NCI-H446 (cell line): ENCODE measurements around the gene NELFB.

Experiments used
- DNase-seq, 2 experiments: peaks; one replicate each; lab custom pipeline; 2025; lab: John Stamatoyannopoulos, UW

NELFB gene

DNA sequence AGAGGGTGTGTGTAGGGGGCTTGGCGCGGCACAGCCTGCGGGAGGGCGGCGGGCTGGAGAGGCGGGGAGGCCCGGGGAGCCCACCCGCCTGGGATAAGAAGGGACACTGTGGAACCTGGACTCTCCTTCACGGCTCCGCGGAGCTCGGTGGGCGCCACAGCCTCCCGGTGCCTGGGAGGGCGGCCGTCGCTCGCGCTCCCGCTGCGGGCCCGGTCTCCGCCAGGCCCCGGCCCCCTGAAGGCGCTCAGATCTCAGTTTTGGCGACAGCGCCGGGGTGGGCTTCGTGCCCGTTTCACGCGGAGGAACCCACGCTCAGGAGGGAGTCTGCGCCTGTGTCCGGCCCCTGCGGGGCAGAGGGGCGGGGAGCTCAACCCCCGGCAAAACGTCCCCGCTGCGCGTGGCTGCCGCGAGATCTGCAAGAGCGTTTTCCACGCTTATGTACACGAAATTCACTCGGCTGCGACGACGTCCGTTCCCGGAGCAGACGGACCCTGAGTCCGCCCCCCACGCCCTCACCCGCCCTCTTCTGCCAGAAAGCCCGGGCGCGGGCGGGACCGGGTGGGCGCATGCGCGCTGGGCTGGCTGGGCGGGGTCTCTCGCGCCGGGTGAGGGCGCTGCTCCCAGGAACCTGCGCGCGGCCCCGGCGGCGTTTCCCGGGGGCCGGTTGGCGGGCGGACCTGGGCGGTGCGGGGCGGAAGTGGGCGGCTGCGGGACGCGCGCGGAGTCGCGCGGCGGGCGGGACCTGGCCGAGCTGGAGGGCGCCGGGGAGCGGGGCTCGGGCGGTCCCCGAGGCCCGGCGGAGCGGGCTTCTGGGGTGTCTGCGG, at the start of gene NELFB:
TSS of gene NELFB (plus strand) at position 704 of the 824 bp plus-strand sequence.
- DNase-seq, result peak; percentile 29 to 80

DNA sequence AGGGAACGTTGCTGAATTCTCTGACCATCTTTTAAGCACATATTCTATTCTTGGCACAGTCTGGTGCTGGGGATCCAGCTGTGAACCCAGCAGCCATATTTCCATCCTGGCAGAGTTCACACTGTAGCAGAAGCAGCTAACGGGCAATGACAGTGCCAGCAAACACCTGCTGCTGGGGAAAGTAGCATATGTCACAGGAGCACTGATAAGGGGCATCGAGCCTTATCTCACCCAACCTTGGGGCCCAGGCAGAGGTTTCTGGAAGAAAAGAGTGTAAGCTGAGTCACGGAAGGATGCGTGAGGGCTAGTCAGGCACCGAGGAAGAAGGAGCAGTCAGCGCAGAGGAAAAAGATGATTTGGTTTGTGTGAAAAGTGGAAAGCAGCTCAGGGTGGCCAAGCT, 48.5 kb upstream of the NELFB start:
- no peak for DNase-seq

DNA sequence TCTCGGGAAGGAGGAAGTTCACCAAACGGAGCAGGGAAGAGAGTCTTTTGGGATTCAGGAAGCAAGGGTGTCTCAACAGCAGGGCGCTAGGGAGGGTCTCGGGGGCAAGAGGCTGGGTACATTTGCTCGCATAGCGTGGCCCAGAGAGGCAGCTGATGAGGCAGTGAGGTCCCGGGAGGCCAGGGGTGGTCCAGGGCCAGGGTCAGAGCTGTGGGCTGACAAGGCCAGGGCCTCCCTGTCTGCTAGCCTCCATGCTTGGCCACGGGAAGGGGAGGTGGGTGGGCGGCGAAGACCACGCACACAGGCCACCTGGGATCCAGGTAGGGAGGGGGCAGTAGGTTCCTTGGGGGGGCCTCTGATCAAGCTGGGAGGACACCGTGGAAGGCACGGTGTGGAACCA, 43.6 kb upstream of the NELFB start:
- DNase-seq, result no peak

DNA sequence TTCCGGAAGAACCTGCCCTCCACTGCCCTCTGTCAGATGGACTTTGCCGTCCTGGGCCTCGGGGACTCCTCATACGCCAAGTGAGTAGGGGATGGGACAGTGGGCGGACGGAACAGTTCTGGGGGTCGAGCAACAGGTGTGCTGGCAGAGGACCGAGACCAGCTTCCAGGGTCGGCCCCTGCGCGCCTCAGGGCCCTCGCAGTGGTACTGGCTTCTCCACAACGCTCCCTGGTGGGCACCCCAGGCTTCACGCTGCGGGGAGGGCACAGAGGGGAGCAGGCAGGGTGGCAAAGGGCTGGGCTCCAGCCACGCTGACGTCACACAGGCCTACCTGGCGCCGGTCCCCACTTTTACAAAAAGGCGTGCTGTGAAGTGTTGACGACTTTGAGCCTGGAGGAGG, 42.6 kb upstream of the NELFB start:
- DNase-seq, result no peak

DNA sequence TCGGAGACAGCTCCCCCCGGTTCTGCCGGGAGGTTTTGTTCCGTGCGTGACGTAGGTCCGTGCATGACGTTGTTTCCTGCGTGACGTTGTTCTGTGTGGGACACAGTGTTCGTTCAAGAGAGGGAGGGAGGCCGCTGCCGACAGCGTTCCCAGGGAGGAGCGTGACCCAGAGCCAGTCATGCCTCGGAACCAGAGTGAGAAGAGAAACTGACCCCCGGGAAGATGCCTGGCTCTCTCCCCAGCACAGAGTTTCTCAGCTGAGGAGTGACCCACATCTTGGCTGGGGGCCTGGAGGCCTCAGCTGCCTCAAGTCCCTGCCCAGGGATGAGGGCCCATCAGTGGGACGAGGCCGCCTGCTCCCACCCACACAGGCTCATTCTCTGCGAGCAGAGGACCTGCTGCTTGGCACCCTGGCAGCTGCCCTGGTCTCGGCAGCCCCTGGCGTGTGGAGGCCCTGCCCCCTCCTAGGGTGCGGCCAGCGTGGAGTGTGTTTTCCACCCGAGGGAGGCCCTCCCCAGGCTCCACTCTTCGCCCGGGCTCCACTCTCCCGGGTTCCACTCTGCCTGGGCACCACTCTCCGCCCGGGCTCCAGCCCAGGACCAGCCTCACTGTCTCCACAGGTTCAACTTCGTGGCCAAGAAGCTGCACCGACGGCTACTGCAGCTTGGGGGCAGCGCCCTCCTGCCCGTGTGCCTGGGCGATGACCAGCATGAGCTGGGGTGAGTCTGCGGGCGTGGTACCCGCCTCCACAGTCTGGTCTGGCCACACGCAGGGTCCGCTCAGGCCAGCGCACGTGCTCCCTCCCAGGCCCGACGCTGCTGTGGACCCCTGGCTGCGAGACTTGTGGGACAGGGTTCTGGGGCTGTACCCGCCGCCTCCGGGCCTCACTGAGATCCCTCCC, 41.7 kb upstream of the NELFB start:
- DNase-seq, result no peak

DNA sequence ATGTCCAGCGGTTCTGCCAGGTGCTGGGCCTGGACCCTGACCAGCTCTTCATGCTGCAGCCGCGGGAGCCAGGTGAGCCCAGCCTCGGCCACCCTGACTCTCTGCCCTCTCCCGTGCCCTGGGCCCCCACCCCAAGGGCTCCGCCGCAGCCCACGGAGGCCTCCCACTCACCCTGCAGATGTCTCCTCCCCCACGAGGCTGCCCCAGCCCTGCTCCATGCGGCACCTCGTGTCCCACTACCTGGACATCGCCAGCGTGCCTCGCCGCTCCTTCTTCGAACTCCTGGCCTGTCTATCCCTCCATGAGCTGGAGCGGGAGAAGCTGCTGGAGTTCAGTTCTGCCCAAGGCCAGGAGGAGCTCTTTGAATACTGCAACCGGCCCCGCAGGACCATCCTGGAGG, 40.5 kb upstream of the NELFB start:
- DNase-seq, result no peak

DNA sequence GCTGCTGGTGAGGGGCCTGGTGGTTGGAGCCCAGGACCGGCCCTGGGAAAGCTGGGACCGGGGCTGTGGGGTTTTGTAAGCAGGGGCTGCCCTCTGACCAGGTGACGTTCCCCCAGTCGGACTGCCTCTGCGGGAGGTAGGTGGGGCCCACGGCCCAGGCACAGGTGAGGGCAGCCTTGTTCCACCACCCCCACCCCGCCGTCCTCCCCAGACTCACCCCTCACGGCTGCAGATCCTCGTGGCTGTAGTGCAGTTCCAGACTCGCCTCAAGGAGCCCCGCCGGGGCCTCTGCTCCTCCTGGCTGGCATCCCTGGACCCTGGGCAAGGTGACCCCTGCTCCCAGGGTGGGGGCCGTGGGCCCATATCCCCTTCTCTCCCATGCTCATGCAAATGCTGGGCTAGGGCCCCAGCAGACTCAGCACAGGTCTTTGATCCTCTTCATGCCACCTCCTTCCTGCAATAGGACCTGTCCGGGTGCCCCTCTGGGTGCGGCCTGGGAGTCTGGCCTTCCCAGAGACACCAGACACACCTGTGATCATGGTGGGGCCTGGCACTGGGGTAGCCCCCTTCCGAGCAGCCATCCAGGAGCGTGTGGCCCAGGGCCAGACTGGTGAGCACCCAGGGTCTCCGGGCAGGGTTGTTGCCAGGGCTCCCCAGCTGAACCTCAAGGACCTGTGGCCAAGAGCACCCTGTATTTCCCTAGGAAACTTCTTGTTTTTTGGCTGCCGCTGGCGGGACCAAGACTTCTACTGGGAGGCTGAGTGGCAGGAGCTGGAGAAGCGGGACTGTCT, 39.7 kb upstream of the NELFB start:
- DNase-seq, result no peak

DNA sequence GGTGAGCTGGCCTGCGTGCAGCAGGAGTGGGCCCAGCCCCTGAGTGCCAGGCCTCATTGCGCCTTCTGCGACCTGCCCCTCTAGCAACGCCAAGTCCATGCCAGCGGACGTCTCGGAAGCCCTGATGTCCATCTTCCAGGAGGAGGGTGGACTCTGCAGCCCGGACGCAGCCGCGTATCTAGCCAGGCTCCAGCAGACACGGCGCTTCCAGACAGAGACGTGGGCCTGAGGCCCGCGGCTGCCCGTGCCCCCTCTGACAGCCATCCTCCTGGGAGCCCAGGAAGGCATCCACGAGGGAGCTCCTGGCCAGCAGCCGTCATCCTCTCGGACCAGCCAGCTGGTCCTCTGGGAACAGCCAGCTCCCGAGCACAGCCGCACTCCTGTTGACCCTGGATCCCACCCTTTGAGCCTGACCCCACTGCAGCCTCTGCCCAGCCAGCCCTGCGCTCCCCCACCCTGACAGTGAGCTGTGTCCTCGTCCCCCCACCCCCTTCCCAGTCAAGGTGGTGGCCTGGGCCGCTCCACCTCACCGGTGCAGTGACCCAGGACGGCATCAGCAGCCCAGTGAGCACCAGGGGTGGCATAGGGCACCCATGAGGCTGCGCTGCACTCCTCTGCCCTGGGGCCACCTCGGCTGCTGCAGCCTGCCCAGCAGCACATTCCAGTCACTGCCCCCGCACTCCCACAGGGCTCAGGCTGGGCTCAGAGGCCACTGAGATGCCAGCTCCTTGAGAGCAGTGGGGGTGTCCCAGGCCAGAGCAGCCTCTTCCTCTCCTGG, 38.8 kb upstream of the NELFB start:
- DNase-seq, result no peak

DNA sequence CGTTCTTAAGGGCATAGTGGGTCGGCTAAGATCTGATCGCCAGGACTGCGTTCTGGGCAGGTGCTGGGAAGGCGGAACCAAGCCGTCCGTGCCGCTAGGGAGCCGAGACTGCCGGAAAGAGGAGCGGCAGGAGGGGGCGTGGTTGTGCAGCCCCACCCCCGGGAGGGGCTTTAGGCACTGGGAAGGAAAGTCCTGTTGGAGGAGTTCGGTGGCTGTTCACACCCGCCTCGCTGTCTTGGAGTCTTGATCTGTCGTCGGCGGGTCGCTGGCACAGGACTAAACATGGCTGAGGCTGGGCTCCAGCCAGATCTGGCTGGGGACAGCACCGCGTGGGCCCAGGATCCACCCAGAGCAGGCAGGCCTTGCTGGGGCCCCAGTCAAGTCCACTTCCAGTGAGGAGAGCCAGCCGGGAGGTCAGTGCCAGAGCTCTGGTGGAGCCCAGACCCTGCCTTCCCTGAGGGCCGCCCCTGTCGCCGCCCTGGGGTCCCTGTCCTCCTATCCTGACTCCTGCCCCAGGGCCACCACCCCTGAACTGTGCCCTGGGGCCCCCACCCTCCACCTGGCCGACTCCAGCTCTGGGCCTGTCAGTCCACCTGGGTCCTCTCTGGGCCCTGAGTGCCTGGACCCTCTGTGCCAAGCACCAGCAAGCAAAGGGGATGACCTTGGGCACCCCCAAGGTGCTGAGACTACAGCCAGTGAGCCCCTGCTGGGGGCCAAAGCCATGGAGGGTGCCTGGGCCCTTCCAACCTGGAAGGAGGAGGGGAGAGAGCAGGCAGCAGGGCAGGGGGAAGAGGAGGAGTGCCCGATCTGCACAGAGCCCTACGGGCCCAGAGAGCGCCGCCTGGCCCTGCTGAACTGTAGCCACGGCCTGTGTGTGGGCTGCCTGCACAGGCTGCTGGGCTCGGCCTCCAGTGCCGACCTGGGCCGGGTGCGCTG, 37.6 kb upstream of the NELFB start:
- DNase-seq, result no peak

DNA sequence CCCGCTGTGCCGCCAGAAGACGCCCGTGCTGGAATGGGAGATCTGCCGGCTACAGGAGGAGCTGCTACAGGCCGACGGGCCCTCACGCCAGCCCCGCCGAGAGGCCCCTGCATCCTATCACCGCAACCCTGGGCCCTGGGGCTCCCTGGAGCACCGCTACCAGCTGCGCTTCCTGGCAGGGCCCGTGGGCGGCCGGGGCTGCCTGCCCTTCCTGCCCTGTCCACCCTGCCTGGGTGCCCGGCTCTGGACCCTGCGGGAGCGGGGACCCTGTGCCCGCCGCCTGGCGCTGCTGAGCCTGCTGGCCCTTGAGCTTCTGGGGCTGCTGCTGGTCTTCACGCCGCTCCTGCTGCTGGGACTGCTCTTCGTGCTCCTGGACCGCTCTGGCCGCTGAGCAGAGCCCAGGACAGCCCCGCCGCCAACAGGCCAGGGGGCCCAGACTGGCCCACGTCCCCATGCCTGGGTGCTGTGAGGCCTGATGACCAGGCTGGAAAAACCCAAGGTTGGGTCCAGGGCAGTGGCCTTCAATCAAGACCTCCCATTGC, 36.8 kb upstream of the NELFB start:
- no peak for DNase-seq

DNA sequence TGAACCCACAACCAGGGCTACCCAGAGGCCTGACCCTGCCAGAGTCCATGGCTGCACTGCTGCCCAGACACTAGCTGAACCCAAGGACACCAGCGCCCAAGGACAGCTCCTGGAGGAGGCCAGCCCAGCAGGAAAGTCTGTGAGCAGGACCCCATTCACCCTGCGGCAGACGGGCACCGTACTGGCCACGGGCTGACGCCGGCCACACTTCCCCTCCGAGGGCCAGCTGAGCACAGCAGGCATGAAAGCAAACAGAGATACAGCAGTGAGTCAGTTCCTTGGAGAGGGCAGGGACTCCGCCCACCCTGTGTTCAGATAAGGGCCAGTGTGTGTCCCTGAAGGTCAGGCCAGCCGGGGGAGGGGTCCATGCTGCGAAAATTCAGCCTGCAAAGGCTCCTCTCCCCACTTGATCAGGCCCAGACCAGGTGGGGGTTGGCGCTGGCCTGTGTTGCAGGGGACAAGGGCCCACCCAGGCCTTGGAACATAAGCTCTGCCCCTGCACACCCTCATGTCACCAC, 36.3 kb upstream of the NELFB start:
- DNase-seq, result no peak

DNA sequence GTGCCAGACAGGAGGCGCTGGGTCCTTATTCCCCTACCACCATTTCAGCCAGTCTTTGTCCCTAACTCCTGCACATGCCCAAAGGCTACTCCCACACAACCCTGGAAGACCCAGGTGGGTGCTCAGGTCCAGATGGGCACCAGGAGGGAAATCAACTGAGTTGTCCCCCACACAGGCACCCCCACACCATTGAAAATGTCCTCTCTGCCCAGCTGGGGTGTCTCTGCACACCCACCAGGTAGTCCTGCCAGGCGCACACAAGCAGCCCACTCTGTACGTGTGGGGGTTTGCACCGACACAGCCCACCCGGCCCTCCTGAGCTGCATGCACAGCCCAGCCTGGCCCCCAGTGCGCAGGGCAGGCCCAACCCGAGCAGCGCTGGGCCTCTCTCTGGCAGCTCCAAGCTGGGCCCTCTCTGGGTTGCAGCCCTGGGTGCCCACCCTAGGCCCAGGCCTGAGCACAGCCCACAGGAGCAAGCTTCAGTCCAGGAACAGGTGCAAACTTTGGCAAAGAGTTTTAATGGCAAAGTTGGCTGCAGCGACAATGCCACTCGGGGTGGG, 35.3 kb upstream of the NELFB start:
- DNase-seq, result no peak

DNA sequence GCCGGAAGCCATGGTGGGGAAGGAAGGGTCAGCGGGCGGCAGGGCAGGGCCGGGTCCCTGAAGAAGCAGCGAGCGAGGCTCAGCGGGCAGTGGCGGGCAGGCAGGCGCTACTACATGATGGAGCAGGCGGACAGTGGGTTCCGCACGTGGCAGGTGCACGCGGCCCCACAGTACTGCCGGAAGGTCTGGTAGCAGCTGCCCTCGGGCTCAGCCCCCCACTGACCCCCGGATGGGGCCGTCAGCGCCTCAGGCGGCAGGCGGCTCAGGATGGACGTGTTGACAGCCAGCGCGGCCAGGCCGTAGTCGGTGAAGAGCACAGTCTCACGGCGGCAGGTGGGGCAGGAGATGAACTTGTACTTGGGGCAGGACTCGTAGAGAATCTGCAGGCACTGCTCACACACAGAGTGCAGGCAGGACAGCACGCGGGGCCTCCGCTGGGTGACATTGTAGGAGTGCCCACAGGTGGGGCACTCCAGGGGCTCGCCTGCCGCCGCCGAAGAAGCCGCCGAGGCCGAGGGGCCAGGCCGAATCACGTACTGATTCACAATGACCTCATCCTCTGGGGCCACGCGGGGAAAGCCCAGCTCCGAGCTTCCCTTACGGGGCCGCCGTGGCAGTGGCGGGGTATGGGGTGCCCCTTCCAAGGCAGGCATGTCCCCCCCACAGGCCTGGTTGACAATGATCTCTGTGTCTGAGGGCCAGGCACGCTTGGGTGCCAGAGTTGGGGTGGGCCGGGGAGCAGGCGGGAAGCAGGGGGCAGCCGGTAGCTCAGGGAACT, 34.6 kb upstream of the NELFB start:
- no peak for DNase-seq

DNA sequence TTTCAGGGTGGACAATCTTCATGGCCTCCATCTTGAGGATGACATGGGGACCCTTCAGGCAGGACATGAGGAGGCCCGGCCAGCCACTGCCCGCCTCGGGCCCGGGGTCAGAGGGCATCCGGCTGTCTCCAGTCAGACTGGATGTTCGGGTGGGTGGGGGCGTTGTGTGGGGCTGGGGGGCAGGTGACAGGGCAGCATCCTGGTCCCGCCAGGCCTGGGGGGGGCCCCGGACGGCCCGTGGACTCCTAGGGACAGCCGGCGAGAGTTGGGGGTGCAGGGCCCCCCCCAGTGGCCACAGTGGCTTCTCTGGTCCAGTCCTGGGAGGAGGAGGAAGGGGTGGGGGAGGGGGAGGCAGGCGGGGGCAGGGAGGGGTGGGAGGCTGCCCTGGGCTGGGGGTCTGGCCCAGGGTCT, 34.0 kb upstream of the NELFB start:
- DNase-seq, result no peak

DNA sequence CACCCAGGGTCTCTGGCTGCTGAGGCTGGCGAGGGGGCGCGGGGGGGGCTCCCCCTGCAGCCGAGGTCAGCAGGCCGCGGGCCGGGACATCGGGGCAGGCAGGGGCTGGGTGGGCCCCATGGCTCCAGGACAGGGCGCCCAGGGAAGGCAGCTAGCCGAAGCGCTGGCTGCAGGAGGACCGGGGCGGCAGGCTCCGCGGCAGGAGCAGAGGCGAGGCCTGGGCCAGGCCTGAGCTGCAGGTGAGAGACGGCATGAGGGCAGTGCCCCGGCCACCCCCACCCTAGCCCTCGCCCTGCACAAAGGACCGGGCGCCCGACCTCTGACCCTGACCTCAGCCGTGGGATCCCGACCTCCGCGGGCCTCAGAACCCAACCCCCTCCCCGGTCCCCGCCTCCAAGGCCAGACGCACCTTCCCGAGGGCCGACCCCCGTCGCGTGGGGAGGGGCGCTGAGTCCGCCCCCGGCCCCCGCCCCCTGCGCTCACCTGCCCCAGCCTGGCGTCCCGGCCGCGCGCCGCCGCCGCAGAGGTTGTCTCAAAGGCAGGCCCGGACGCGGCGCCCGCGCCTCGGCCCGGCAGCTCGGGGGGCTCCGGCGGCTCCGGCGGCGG, 33.5 kb upstream of the NELFB start:
- no peak for DNase-seq

DNA sequence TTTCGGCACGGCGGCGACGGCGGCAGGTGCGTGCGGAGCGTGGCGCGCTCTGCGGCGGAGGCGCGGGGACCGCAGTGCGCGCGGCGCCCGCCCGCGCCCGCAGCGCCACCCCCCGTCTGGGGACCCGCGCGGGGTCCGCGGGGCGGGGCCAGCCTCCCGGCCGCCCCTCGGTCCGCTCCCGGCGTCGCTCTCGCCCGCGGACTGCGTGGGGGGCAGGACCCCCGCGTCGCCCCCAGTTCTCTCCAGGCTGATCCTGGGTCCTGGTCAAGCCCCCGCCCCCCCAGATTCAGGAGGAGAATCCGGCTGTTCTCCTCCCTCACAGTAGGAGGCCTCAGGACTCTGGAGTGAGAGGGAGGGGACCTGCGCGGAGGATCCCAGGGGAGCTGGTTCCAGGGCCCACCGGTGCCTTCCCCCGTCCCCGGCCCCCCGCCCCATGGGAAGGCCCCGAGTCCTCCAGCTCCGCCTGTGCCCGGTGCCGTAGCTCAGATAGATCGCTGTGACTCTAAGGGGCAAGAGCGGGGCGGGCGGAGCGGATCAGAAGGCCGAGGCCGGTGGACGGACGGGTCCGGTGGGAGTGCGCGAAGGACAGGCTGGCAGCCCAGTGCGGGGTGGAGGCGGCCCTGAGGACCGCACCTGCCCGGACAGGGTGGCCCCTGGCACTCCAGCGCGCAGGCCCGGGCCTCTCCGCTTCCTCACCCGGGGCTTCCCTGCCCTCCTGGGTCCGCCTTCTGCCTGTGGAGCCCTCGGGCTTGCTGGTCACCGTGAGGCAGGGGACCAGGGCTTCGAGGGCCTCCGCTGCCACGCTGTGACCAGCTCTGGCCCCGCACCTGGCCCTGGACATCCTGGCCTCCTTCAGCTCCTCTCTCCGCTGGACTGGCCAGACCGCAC, 32.7 kb upstream of the NELFB start, which contains the start of gene RNF208:
TSS of gene RNF208 (minus strand) at position 51 of the 888 bp plus-strand sequence. CDS start 1,028 bp downstream, outside the sequence.
- no peak for DNase-seq
